ENCODE measurements around the gene NDUFS7. TPM values are rescaled to one million over a fixed set of nuclear protein-coding genes. Genes with fewer than 3 reads are reported as not detected.

NDUFS7 gene
- 100 to 1,000 TPM in 1 of 2 experiments, 10 to 100 TPM in 1; 99.3 to 103 TPM for total RNA-seq

DNA sequence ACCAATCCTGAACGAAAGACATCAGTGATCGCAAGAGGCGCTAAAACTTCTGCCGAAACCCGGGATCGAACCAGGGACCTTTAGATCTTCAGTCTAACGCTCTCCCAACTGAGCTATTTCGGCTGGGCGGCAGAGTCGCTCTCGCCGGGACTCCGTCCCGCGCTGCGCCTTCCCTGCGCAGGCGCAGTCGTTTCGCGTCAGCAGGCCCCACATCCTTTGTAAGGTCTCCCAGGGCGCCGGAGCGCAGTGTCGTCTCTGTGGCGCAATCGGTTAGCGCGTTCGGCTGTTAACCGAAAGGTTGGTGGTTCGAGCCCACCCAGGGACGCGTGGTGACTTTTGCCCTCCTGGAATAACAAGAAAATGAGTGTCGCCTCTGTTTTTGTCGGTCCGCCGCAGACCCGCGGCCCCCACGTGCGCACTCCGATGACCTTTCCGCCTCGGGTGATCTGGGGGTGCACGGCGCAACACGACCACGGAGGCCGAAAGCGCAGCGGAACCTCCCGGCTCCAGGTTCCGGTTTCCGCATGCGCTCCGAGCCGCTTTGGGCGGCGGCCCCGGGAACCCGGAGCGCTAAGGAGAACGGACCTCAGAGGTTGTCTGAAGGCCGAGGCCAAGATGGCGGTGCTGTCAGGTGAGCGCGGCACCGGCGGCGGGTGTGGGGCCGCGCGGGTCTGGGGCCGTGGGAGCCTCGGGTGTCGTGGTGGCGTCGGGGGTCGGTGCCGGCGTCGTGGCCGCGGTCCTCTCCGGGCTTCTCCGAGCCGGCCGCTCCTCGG lies at the start of gene NDUFS7:
Gene NDUFS7 (plus strand): TSS at position 596 of the 773 bp plus-strand sequence. CDS start 20 bp downstream, at position 616.
- POLR2A ChIA-PET: no interaction called here
- Mint-ChIP-seq H3K36me3 (ENCODE audit: low read depth) (peaks cover 5% of the 10 kb centered on the region), H3K4me3 (peak within 1 kb of the TSS; percentile 85), H3K4me1 (peaks cover 20% of the 10 kb centered on the region), H3K9me3 (no peaks in the 10 kb centered on the region), H3K27me3 (peaks cover 4% of the 10 kb centered on the region), H3K27ac (peak within 1 kb of the TSS; percentile 98)
- peak; percentile 90 for DNase-seq
- CTCF ChIA-PET: interaction anchor here (0.8 to 1.3 kb wide), 8 partner anchors 10 to 289 kb away, joined by 3 to 4 read pairs (median 3); no protein-coding TSS in a partner anchor

DNA sequence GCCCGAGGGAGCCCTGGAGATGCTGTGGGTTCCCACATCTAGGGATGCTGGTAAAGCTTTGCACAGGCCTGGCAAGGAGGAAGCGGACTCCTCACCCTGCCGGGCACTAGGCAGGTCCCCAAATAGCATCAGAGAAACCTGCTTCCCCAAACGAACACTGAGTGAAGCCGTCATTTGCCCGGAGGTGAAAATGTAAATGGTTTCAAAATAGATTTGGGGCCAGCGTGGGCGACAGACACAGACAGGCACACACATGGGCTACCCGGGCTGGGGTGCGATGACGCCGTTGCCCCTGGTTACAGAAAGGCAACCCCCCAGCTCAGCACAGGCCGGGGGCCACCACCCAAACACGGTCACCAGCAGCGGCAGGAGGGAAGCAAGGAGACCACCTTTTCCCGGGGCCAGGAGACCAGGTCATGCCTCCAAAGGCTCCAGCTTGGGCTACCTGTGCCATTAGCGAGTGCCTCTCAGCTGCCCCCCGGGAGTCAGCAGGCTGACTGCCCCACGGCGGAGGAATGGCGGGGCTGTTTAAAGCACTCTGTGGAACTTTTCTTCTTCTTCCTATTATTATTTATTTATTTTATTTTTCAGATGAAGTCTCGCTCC lies 47.5 kb upstream of the NDUFS7 start:
- H3K36me3 Mint-ChIP-seq (ENCODE audit: low read depth): no peaks in the 10 kb centered on the region
- POLR2A ChIA-PET: no interaction called here
- DNase-seq: no peak
- no peaks in the 10 kb centered on the region for H3K27me3 Mint-ChIP-seq
- CTCF ChIA-PET: no interaction called here
- H3K4me3 Mint-ChIP-seq: no peak overlapping the region
- no peak overlapping the region for H3K27ac Mint-ChIP-seq
- no peaks in the 10 kb centered on the region for H3K4me1 Mint-ChIP-seq
- no peaks in the 10 kb centered on the region for H3K9me3 Mint-ChIP-seq

DNA sequence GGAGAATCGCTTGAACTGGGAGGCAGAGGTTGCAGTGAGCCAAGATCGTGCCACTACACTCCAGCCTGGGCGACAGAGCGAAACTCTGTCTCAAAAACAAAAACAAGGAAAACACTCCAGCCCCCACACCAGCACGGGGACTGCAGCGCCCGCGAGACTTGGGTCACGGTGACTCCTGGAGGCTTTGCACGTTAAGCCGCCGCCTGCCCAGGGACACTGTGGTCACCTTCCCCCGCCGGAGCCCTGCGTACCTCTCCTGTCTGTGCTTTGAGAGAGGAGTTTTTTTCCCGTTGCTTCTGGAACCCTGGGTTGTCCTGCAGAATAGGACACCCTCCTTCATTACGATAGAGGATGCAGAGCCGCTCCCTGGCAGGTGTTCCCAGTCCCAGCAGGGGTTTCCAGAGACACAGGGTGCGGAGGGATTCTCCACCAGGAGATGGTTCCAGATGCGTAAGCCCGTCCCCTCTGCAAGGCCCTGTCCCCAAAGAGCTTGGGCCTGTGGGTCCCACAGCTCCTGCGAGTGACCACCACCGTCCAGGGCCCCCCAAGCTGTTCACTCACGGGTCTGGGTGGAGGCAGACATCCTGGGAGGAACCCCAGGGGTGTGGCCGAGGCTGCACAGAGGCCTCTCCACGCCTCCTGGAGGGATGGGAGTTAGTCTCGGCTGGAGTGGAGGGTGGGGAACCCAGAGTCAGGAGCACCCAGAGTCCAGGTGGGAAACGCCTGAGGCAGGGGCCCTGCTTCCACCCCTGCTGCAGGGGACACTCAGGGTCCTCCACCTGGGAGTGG lies 42.8 kb upstream of the NDUFS7 start:
- POLR2A ChIA-PET: no interaction called here
- Mint-ChIP-seq H3K36me3 (ENCODE audit: low read depth) (no peaks in the 10 kb centered on the region), H3K27ac (no peak overlapping the region), H3K4me1 (peaks cover 4% of the 10 kb centered on the region), H3K4me3 (no peak overlapping the region), H3K9me3 (no peaks in the 10 kb centered on the region), H3K27me3 (peaks cover 3% of the 10 kb centered on the region)
- CTCF ChIA-PET: no interaction called here
- no peak for DNase-seq

DNA sequence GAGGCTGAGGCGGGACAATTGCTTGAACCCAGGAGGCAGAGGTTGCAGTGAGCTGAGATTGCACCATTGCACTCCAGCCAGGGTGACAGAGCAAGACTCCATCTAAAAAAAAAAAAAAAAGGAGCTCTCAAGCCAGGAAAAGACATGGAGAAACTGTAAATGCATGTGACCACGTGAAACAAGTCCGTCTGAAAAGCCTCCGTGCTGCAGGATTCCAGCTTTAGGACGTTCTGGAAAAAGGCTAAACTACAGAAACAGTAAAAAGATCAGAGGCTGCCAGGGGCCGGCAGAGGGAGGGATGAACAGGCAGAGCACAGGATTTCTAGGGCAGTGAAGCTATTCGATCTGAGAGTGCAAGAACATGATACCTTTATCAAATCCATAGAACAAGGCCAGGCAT lies 40.7 kb upstream of the NDUFS7 start:
- Mint-ChIP-seq H3K4me3 (no peak overlapping the region), H3K36me3 (ENCODE audit: low read depth) (no peaks in the 10 kb centered on the region), H3K27me3 (peaks cover 3% of the 10 kb centered on the region), H3K4me1 (peaks cover 4% of the 10 kb centered on the region), H3K9me3 (no peaks in the 10 kb centered on the region), H3K27ac (no peak overlapping the region)
- no peak for DNase-seq
- CTCF ChIA-PET: interaction anchor here (0.7 kb wide), 1 partner anchor 26 kb away, joined by 3 read pairs; no protein-coding TSS in a partner anchor
- POLR2A ChIA-PET: no interaction called here

DNA sequence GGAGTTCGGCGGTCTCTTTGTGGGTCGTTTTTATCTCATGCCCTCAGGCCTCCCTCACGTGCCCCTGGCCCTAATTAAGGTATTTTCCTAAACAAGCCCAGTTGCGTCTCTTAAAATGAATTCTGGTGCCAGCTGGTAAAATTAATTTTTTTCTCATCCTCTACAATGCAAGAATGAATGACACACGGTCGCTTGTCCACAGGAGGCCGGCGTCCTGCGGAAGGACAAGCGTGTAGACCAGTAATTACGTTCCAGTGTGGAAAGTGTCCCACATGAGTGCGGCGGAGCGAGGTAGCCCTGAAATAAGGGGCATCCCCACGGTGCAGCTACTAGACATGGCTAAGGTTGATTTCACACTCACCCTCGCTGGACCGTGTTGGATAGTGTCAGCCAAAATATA lies 34.5 kb upstream of the NDUFS7 start:
- ChIA-PET CTCF (interaction anchor here (0.6 kb wide), 1 partner anchor 444 kb away, joined by 3 read pairs; no protein-coding TSS in a partner anchor), POLR2A (no interaction called here)
- H3K4me3 Mint-ChIP-seq: no peak overlapping the region
- peaks cover 7% of the 10 kb centered on the region for H3K4me1 Mint-ChIP-seq
- no peak overlapping the region for H3K27ac Mint-ChIP-seq
- no peak for DNase-seq
- peaks cover 3% of the 10 kb centered on the region for H3K27me3 Mint-ChIP-seq
- no peaks in the 10 kb centered on the region for H3K9me3 Mint-ChIP-seq
- no peaks in the 10 kb centered on the region for H3K36me3 Mint-ChIP-seq (ENCODE audit: low read depth)

DNA sequence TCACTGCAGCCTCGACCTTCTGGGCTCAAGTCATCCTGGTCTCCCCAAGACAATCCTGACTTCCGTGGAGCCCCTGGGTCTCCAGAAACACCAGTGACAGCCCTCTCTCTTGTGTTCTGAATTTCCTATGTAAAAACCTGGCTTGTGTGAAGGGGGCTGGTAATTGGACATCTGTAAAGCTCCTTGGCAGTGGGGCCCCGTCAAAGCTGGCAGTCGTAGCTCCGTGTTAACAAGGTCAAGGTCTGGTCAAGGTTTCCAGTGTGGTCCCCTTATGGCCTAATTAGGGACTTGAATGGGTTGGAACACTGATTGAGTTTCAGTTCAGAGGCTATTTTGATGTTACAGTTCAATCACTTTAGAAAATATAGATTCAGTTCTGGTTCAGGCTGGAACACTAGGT lies 32.8 kb upstream of the NDUFS7 start:
- Mint-ChIP-seq H3K27me3 (no peaks in the 10 kb centered on the region), H3K4me3 (no peak overlapping the region), H3K4me1 (peaks cover 10% of the 10 kb centered on the region), H3K27ac (no peak overlapping the region), H3K36me3 (ENCODE audit: low read depth) (peaks cover 2% of the 10 kb centered on the region), H3K9me3 (no peaks in the 10 kb centered on the region)
- POLR2A ChIA-PET: no interaction called here
- DNase-seq: no peak
- CTCF ChIA-PET: no interaction called here

DNA sequence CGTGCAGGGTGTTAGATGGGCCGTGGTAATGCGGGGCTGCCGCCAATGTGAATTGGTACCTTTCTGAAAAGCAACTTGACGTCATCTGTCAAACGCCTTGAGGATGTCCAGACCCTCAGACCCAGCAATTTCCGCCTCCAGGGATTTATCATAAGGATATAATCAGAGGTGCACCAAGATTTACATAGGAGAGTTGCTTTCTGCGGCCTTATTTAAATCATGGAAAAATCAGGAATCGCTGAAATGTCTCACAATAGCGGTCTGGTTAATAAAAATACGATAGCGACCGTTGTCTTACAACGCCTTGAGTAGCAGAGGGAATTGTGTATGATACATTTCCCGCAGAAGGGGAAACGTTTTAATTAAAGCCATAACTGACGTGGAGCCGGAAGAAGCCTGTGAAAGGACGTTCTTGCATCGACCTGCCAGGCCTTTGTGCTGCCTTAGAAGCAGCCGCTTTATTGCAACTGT lies 32.3 kb upstream of the NDUFS7 start:
- Mint-ChIP-seq H3K4me3 (no peak overlapping the region), H3K4me1 (peaks cover 15% of the 10 kb centered on the region), H3K36me3 (ENCODE audit: low read depth) (peaks cover 2% of the 10 kb centered on the region), H3K9me3 (no peaks in the 10 kb centered on the region), H3K27ac (no peak overlapping the region), H3K27me3 (no peaks in the 10 kb centered on the region)
- ChIA-PET CTCF (interaction anchor here (1.0 kb wide), 1 partner anchor 72 kb away, joined by 3 read pairs; no protein-coding TSS in a partner anchor), POLR2A (no interaction called here)
- no peak for DNase-seq

DNA sequence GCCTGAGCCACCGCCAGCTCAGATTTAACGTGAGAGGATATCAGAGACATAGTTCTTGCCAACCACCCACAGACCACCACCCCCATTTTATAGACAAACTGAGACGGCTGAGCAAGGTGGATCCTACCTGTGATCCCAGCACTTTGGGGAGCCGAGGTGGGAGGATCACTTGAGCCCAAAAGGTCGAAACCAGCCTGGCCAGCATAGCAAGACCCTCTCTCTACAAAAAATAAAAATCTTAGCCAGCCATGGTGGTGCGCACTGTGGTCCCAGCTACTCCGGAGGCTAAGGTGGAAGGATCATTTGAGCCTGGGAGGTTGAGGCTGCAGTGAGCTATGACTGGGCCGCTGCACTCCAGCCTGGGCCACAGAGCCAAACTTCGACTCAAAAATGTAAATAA lies 30.6 kb upstream of the NDUFS7 start:
- Mint-ChIP-seq H3K9me3 (no peaks in the 10 kb centered on the region), H3K36me3 (ENCODE audit: low read depth) (peaks cover 9% of the 10 kb centered on the region), H3K27ac (no peak overlapping the region), H3K4me3 (peak overlapping the region; percentile 88), H3K27me3 (no peaks in the 10 kb centered on the region), H3K4me1 (peaks cover 19% of the 10 kb centered on the region)
- DNase-seq: no peak
- ChIA-PET CTCF (interaction anchor here (0.5 kb wide), 1 partner anchor 67 kb away, joined by 4 read pairs; no protein-coding TSS in a partner anchor), POLR2A (no interaction called here)

DNA sequence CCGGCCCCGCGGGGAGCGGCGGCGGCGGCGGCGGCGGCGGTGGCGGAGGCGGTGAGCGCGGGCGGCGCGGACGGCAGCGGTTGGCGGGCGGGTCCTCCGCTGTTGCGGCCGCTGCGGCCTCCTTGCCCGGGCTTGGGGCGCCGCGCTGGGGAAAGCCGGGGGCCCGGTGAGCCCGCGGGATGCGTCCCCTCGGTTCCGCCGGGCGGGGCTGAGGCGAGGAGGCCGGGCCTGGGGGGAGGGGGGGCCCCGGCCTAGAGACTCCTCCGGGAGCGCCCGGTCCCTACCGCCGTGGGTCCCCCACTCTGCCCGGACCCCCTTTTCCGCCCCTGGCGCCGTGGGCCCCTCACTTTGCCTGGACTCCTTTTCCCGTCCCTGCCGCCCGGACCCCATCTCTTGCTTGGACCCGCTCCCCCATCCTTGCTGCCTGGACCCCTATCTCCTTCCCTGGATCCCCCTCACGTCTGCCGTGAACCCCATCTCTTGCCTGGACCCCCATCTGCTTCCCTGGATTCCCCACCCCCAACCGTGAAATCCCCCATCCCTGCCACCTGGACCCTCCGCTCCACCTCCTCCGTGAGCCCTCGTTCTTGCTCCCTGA lies 28.6 kb upstream of the NDUFS7 start:
- H3K27me3 Mint-ChIP-seq: no peaks in the 10 kb centered on the region
- H3K36me3 Mint-ChIP-seq (ENCODE audit: low read depth): peaks cover 12% of the 10 kb centered on the region
- POLR2A ChIA-PET: no interaction called here
- H3K27ac Mint-ChIP-seq: peak overlapping the region; percentile 47
- no peaks in the 10 kb centered on the region for H3K9me3 Mint-ChIP-seq
- peaks cover 19% of the 10 kb centered on the region for H3K4me1 Mint-ChIP-seq
- H3K4me3 Mint-ChIP-seq: peak overlapping the region; percentile 75
- CTCF ChIA-PET: no interaction called here
- DNase-seq: no peak

DNA sequence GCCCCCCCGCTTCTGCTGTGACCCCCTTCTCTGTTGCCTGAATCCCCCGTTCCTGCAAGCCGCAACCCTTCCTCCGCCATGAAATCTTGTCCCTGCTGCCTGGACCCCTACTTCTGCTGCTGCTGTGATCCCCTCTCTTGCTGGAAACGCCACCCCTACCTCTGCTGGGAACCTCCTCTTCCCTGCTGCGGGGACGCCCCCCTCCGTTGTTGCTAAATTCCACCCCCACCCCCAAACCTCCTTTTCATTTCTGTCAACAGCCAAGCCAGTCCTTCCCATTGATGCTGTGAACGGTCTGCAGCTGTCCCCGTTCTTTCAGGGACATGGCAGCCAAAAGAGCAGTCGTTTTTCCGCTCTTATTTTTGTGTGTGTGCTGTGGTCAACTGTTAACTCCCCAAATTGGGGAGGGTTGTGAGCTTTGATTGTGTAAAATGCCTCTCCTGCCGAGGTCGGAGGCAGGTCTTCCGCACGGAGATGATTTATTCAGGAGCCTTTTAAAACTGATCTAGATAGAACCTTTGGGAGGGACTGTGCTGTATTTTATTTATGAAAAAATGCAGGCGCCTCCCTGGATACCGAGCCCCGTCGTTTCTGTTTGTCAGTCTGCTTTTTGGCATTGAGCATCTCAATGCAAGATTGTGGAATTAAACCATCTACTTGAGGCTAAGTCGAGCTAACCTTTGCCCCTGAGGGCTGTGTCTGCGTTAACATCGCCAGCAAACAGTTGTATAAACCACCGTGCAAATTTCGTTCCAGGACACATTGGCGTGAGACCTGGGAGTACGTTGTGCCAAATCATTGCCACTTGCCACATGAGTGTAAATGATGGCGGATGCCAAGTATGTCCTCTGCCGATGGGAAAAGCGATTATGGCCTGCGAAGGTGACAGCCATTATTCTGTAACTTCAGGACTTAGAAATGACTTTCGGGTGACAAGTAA lies 27.9 kb upstream of the NDUFS7 start:
- Mint-ChIP-seq H3K4me3 (peak overlapping the region; percentile 75), H3K27me3 (no peaks in the 10 kb centered on the region), H3K9me3 (no peaks in the 10 kb centered on the region), H3K4me1 (peaks cover 19% of the 10 kb centered on the region), H3K27ac (peak overlapping the region; percentile 47), H3K36me3 (ENCODE audit: low read depth) (peaks cover 15% of the 10 kb centered on the region)
- POLR2A ChIA-PET: no interaction called here
- CTCF ChIA-PET: no interaction called here
- peak; percentile 12 for DNase-seq

DNA sequence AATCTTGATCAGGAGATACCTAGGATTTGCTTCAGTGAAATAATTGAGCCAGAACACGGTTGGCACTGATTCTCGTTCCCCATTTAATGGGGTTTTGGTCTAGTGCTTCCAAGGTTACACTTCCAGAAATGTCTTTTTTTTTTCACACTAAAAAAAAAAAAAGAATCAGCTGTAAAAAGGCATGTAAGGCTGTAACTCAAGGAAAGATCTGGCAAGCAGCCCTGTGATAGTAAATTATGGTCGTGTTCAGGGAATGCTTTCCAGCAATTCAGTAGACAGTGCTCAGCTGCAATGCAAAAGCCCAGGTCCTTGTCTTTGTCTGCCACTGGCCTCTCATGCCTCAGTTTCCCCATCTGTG lies 27.2 kb upstream of the NDUFS7 start:
- ChIA-PET POLR2A (no interaction called here), CTCF (interaction anchor here (0.5 kb wide), 1 partner anchor 9 kb away, joined by 4 read pairs; no protein-coding TSS in a partner anchor)
- H3K4me1 Mint-ChIP-seq: peaks cover 21% of the 10 kb centered on the region
- DNase-seq: no peak
- no peak overlapping the region for H3K27ac Mint-ChIP-seq
- no peaks in the 10 kb centered on the region for H3K27me3 Mint-ChIP-seq
- peak overlapping the region; percentile 75 for H3K4me3 Mint-ChIP-seq
- peaks cover 16% of the 10 kb centered on the region for H3K36me3 Mint-ChIP-seq (ENCODE audit: low read depth)
- H3K9me3 Mint-ChIP-seq: no peaks in the 10 kb centered on the region

DNA sequence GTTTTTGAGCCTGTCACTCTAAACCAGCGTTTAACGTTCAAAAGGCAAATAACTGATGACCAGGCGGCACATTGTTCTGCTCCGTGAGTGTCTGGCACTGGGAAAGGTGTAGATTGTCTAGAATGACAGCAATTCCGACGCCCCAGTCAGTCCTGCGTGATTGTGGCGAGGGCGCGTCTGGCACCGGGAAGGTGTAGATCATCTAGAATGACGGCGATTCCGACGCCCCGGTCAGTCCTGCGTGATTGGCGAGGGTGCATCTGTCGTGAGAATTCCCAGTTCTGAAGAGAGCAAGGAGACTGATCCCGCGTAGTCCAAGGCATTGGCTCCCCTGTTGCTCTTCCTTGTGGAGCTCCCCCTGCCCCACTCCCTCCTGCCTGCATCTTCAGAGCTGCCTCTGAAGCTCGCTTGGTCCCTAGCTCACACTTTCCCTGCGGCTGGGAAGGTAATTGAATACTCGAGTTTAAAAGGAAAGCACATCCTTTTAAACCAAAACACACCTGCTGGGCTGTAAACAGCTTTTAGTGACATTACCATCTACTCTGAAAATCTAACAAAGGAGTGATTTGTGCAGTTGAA lies 26.1 kb upstream of the NDUFS7 start:
- CTCF ChIA-PET: no interaction called here
- peaks cover 29% of the 10 kb centered on the region for H3K4me1 Mint-ChIP-seq
- no peak overlapping the region for H3K27ac Mint-ChIP-seq
- no peak overlapping the region for H3K4me3 Mint-ChIP-seq
- no peaks in the 10 kb centered on the region for H3K27me3 Mint-ChIP-seq
- POLR2A ChIA-PET: no interaction called here
- H3K9me3 Mint-ChIP-seq: no peaks in the 10 kb centered on the region
- no peak for DNase-seq
- peaks cover 20% of the 10 kb centered on the region for H3K36me3 Mint-ChIP-seq (ENCODE audit: low read depth)
